DMS 273 (cell line): ENCODE measurements around the gene MDM1.

Experiments used
- DNase-seq: peaks from one replicate; lab custom pipeline; 2025; ENCODE audit not compliant: unreplicated experiment; lab: John Stamatoyannopoulos, UW

The MDM1 gene

DNA sequence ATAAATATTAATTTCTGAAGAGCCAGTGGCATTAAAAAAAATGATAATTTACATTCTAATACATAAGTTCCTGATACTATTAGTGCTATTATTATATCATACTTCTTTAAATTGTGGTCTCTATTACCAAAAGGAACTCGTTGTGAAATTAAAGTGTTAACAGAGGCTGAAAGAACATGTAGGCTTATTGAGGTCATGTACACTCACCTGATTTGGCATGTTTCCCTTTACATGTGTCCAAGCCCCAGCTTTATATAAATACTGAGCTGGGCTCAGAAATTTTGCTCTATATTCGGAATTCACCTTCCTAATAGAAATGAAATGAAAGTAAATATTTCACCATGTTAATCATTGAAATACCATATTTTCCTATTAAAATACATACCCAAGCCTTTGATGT is 11.0 kb downstream of the MDM1 start:
- no peak for DNase-seq

DNA sequence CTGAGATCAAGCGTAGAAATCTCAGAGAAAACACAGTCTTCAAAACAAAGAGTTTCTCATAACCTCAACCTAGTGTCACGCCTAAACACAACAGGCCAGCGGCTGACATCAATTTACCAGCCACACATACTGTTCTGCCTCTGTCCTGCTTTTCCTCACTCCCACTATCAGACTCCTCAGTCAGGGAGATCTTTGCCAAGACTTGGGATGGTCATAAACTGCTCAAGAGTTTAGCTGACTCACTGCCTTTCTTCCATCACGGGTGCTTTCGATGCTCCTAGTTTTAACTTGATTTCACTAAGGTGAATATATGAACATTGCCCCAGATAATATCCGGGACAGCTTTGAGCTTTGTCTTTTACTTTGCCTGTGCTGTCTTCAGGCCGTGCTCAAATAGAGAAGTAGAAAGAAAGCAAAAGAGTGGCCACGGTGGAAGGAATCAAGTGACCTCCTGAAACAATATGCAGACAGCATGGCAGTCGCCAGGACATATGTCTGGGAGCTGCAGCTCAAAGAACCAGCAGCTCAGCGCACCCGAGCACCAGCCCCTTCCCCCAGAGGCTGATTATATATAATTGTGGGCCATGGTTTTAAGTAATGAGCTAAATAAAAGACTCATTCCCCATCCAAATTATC is 12.1 kb downstream of the MDM1 start:
- no peak for DNase-seq

DNA sequence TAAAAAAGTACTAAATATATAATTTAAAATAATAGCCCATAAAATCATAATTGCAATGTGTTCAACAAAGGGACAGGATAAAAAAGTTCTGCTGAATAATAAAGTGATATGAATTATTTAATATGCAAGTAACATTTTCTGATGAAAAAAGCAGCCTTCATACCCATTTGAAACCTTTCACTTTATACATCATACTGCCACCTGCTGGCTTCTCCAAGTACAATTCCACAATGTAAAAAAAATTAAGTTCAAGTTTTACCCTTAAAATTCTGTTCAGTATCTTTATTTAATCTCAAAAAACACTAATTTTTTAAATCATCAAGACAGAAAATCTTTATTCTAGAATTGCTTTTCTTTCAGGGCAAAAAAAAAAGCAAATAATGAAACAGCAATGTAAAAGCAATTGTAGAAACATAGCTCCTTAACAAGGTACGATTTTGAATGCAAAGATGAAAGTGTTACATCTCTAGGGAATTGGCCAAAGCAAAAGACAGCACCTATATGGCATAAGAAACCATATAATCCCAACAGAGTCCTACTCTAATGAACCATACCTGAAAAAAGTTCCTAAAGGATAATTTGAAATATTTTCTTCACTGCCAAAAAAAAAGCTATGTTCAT is 15.0 kb downstream of the MDM1 start:
- peak; percentile 53 for DNase-seq

DNA sequence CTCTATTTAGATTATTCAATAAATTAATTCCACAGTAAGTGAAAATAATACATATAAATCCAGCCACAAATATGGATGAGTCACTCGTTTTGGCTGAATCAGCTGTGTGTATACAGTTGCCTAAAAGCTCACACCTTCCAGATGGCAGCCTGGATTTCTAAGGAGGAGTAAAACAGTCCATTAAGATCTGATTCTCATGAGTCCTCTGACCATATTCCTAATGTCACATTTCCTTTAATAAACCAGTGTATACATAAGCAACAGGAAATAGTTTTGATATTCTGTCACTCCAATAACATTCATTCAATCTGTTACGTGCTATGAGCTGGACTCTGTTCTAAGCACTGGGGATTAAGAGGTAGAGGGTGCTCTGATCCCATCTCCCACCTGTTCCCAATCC is 21.8 kb downstream of the MDM1 start:
- no peak for DNase-seq

DNA sequence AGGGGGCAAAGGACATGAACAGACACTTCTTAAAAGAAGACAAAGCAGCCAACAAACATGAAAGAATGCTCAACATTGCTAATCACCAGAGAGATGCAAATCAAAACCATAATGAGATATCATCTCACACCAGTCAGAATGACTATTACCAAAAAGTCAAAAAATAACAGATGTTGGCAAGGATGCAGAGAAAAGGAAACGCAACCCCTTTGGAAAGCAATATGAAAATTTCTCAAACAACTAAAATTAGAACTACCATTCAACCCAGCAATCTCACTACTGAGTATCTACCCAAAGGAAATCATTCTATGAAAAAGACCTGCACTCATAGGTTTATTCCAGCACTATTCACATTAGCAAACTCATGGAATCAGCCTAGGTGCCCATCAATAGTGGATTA is 25.6 kb downstream of the MDM1 start:
- DNase-seq: no peak

DNA sequence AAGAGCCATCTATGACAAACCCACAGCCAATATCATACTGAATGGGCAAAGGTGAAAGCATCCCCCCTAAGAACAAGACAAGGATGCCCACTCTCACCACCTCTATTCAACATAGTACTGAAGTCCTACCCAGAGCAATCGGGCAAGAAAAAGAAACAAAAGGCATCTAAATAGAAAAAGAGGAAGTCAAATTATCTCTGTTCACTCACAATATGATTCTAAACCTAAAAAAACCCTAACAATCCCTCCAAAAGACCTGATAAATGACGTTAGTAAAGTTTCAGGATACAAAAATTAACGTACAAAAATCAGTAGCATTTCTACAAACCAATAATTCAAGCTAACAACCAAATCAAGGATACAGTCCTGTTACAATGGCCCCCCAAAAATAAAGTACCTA is 26.9 kb downstream of the MDM1 start:
- DNase-seq: no peak

DNA sequence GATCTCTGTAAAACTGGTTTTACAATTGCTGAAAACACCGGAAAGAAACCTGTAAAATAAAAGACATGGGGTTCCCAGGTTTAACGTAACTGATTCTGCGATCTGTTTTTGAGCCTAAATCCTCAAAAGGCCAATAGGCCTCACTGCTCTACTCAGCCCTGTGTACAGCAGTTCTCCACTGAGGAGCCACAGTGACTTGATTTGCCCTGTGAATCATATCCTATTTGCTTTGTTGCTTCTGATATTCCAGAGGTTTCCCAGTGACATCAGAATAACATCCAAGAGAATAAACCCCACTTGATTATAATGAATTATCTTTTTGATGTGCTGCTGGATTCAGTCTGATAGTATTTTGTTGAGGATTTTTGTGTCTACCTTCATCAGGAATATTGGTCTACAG is 27.5 kb downstream of the MDM1 start:
- DNase-seq: no peak

DNA sequence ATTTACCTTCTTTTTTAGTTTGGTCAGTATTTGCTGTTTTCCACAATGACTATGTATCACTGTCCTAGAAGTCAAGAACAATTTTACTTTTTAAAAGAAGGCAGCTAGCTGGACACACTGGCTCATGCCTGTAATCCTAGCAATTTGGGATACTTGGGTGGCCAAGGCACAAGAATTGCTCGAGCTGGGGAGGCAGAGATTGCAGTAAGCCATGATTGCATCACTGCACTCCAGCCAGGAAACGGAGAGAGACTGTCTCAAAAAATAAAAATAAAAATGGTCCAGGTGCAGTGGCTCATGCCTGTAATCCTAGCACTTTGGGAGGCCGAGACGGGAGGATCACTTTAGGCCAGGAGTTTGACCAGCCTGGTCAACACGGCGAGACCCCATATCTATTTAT is 28.3 kb downstream of the MDM1 start:
- DNase-seq: no peak

DNA sequence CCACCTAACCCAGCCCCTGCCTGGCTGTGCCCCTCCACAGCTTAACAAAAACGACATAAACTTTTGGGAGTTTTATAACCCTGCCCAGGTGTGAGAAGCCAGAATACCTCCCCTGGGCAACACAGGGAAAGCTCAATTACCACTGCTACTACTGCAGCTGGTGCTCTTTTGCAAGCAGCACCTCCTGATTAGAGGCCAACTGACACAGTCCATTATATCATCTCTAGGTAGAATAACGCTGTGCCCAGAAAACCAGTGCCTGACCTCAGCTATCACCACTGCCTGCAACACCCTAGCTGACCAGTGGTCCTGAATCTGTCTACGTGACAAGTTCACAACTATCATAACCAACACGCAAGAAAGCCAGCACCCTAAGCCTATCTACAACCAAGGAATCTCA is 34.2 kb downstream of the MDM1 start:
- DNase-seq: no peak

DNA sequence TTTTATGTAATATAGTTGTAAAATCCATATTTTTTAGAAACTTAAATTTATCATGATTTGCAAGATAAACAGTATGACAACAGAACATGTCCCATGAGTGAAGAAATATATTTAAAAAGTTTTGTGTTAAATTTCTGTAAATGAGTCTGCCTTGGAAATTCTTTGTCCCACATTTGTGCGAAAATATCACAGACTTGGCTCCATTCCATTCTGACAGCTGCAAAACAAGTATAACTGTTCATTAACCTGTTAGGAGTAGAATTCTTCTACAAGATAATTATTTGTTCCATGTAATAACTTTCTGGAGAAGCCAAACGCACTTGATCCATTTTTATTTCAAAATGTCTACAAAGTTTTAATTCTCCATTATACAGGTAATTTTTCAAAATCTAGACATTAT is 37.9 kb downstream of the MDM1 start:
- peak; percentile 18 for DNase-seq

DNA sequence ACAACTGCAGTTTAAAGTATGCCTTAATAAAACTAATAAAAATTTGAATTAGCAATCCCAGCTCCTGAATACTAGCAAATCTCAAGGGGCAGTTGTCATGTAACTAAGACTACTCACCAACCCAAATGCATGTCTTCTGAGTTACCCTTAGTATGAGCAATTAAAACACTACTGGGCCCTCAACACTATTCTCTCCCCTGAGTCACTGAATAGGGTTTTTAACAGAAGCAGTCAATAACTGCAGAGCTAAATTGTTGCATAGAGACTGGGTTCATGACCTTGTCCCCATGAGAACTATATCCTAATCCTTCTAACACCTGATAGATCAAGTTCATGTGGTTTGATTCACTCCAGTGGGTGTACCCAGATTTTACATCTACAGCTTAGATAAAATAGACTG is 38.8 kb downstream of the MDM1 start:
- no peak for DNase-seq

DNA sequence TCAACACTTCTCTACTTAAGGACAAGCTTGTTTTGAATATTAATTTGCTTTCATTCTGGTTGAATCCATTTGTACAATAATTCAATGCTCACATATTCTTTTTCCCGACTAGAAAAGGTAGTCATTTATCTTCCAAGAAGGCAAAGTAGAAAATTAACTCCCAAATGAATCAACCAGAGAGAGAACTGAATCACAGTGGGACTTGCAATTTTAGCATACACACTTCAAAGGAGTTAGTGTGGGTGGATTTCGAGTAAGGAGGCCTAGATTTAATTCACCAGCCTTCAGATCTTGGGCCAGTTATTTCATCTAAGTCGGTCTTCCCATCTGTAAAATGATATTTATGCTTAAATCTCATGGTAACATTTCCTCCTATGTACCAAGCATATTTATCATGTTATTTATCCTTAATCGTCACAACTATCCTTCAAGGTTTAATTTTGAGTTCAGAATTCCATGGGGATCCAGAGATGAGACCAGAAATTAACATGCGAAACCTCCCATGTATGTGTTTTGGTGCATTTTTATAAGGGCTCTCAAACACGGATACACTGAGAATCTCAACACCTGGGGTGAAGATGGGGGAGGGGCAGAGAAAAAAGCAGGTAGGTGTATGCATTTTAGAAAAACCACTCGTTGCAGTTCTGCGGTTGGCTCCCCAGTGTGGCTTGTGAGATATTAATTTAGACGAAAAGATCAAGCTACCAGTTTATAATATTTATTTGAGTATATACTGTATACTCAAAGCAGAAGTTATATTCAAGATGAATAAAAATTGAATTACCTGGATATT is 39.8 kb downstream of the MDM1 start:
- no peak for DNase-seq

DNA sequence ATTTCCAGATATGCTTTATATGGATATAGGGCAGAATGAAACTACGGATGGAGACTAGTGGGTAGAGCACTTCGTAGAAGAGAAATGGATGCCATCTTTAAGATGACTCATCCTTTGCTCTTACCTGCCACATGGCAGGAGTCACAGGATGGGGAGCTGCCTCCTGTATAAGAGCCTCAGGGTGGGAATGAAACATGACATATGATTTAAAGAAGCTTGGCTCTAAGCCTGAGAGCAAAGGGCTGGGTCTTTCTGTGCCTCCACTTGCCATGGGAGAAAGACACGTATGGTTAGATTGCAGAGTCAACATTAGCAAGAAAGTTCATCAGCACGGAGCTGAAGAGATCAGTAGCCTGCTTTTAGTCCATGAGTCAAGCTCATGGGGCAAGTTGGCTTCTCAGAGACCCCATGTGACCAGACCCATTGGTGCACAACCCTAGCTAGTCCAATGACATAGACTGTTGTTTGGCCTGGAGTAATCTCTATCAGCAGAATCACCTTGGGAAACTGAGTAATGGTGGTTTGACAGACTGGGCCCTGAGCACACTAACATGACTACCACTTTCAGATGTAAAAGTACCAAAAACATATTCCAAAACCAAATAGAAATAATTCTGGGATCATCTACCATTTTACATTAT is 40.6 kb downstream of the MDM1 start:
- DNase-seq: no peak

DNA sequence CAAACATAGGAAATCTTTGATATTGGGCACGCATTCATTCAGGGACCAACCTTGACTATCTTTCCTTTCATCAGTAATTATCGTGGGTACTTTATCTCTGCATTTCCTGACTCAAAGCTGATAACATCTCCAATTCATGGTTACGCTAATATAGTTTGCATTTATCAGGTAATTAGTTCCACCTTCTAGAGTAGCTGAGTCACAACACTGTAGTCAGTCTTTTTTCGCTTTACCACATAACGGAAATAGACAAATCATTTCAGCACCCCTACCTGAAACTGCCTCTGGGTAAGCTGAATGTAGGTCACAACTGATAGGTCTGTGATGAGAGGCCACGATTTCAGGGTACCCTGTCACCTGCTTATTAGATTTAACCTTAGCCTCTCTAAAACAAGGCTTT is 42.0 kb downstream of the MDM1 start:
- no peak for DNase-seq

DNA sequence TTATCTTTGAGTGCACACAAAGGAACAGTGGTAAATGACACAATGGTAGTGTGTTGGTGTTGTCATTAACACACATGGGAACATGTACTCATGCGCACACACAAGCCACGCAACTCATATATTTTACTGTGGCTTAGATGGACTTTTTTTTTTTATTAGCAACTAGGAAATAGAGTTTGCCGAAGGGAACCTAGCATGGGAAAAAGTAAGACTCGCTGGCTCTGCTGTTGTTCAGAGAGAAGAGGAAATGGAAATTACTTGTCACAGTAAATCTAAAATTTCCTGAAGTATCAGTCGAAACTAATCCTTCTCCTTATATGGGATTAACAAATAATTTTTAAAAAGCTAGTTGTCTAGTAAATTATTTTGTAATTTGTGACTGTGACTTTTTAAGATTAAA is 45.1 kb downstream of the MDM1 start:
- DNase-seq: no peak

DNA sequence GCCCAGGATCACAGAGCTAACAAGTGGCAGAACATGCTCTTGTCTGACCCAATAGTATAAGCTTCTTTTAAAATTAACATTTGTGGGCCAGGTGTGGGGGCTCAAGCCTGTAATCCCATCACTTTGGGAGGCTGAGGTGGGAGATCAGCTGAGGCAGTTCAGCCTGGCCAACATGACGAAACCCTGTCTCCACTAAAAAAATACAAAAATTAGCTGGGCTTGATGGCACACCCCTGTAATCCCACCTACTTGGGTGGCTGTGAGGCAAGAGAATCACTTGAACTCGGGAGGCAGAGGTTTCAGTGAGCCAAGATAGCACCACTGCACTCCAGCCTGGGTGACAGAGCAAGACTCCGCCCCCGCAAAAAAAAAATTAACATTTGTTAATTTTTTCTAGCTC is 45.8 kb downstream of the MDM1 start:
- DNase-seq: no peak

DNA sequence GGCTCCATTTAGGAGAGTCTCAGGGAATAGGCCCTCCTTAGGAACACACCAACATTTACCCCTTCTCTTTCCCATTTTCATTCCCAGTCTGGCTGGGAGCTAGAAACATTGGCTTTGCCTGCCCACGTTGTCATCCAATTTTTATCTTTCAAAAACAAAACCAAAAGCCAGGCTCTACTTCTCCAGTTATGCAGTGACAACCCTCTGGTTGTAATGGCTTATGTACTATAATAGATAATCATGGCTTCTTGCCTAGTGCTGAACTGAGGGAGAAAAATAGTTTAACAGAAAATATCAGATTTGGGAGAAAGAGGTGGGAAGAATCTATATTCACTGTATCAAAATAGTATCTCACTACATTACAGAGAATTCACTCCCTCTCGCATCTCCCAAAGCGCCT is 46.6 kb downstream of the MDM1 start:
- no peak for DNase-seq

DNA sequence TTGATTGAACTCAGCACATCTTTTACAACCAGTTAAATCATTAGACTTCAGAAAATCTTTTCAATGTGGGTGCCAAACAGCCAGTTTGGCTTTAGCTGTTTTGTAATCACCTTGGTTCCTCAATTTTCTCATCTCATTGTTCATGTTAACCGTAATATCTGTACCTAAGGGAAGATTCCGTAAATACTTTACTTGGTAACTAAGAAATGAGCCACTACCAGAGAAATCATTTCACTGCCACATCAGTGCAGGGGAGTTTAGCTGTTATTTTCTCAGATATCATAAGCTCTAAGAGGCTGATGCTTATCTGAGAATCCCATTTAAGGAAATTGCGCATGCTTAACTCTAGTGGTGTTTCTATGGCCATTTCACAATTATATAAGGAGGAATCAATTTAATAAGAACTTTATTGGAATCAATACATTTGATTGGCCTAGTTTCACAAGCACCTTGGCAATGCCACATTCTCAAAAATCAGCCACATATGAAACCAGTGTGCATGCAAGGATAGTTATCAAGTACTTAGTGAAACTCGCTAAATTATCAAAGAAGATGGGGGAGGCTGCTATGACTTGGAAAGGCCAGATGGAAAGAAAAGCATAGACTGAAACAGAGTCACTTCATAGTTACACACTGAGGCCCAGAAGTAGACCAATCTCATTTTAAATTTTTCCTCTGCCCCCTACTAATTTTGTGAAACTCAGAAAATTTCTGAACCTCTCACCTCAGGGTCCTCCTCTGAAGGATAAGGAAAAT is 50.7 kb downstream of the MDM1 start:
- no peak for DNase-seq

DNA sequence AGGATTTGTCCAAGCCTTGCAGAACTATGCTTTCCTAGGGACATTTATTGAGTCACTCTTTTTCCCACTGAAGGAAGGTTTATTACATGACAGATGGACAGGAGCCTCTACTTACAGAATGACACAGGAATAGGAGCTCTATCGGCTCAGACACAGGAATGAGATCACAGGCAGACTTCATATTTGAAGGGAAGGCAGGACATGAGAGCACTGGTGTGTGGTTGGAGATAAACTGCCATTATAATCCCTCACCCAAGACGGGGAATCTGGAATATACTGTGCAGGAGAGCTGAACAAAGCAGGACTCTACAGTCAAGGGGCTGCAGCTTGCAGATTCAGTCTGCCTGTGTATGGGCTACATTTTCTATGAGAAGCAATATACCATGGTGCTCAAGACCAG is 51.9 kb downstream of the MDM1 start:
- peak; percentile 7 for DNase-seq

DNA sequence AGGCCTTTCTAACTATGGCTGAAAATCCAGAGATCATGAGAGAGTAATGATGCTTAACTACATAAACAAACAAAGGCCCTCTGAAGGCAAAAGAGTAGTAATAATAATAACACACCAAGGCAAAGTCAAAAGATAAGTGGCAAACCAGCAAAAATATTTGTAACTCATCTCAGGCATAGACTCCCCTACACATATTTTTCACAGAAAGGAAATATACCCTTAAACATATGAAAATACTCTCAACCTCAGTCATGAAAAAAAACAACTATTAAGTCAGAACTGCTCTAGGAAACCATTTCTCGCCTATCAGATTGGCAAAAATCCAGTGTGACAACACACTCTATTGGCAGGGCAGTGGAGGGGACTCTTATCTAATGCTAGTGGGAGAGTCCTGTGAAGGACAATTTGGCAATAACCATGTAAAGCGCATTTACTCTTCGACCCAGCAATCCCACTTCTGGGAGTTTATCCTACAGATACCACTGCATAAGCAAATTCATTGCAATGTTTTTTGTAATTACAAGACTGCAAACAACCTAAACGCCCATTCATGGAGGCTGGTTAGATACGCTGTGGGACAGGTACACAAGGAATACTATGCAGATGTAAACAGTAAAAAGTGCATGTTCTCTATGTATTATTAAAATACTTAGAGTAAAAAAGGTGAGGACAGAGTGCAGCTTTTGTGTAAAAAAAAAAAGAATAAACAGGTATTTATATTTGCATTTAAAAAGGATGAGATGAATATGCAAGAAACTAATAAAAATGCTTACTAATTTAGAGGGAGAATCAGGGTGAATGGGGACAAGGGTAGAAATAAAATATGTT is 52.7 kb downstream of the MDM1 start:
- DNase-seq: no peak
